Fibroblast of lung (primary cell): ENCODE data around the gene GLUL. TPM values are rescaled to one million over a fixed set of nuclear protein-coding genes. Genes with fewer than 3 reads are reported as not detected.

Experiments used
- DNase-seq, 2 donors: peaks; one replicate each; pipeline versions ENCODE4 v3.0.0 to v3.0.0-alpha.2; 2010; ENCODE audit warnings: low read depth in 2 of 2
- H2AFZ ChIP-seq: 2 replicates; pipeline ENCODE4 v1.5.1; 2012; ENCODE audit warnings: low read length, control low read depth, inconsistent platforms
- H3K27ac ChIP-seq: 2 replicates; pipeline ENCODE4 v1.5.1; 2011; ENCODE audit warnings: low read length, control low read depth; ENCODE audit not compliant: insufficient read depth
- H3K27me3 ChIP-seq: 2 replicates; pipeline ENCODE4 v1.5.1; 2011; ENCODE audit warnings: mild to moderate bottlenecking, low read length; ENCODE audit not compliant: control insufficient read depth, insufficient read depth
- H3K36me3 ChIP-seq: 2 replicates; pipeline ENCODE4 v1.5.1; 2011; ENCODE audit warnings: low read length; ENCODE audit not compliant: control insufficient read depth, insufficient read depth
- H3K4me1 ChIP-seq: 2 replicates; pipeline ENCODE4 v1.5.1; 2011; ENCODE audit warnings: low read length; ENCODE audit not compliant: control insufficient read depth, insufficient read depth; ENCODE audit errors: extremely low read depth
- H3K4me2 ChIP-seq: 2 replicates; pipeline ENCODE4 v1.5.1; 2011; ENCODE audit warnings: low read length, control low read depth; ENCODE audit not compliant: insufficient read depth; ENCODE audit errors: extremely low read depth
- H3K4me3 ChIP-seq, 4 experiments: fragments of 200-600 bp in 1 of 4; sonication (generic) in 1 of 4; replicated peaks in 1 of 4; 2 replicates each; pipeline ENCODE4 v1.5.1; 2011 to 2016; ENCODE audit warnings: low read length in 4 of 4, low read depth in 3 of 4, mild to moderate bottlenecking in 3 of 4, control low read depth in 2 of 4, inconsistent platforms in 1 of 4, mixed read lengths in 1 of 4; ENCODE audit not compliant: insufficient read depth in 1 of 4; ENCODE audit errors: control extremely low read depth in 1 of 4
- H3K79me2 ChIP-seq: 2 replicates; pipeline ENCODE4 v1.5.1; 2012; ENCODE audit warnings: mild to moderate bottlenecking, low read length, inconsistent platforms; ENCODE audit not compliant: control insufficient read depth, insufficient read depth
- H3K9ac ChIP-seq: 2 replicates; pipeline ENCODE4 v1.5.1; 2011; ENCODE audit warnings: mild to moderate bottlenecking, low read length, control low read depth; ENCODE audit not compliant: insufficient read depth
- H3K9me3 ChIP-seq: 2 replicates; pipeline ENCODE4 v1.5.1; 2012; ENCODE audit warnings: low read depth, low read length; ENCODE audit not compliant: control insufficient read depth, insufficient read depth
- H4K20me1 ChIP-seq: 2 replicates; pipeline ENCODE4 v1.5.1; 2011; ENCODE audit warnings: low read length; ENCODE audit not compliant: control insufficient read depth, insufficient read depth; ENCODE audit errors: extremely low read depth
- CTCF ChIP-seq, 2 donors: IDR thresholded peaks in 1 of 2; conservative IDR thresholded peaks in 1 of 2; 1 replicate in 1 of 2; 2 replicates in 1 of 2; pipeline ENCODE4 v1.5.1; 2011 to 2012; ENCODE audit warnings: low read length in 2 of 2, control low read depth in 1 of 2, inconsistent platforms in 1 of 2, low read depth in 1 of 2, mild to moderate bottlenecking in 1 of 2
- EZH2 ChIP-seq: IDR thresholded peaks from 2 replicates; pipeline ENCODE4 v1.5.1; 2012; ENCODE audit warnings: low read length, control low read depth, mild to moderate bottlenecking; ENCODE audit errors: missing control alignments
- polyA plus RNA-seq, 2 donors: library from polyadenylated mRNA; depleted of rRNA in 1 of 2; stranded (reverse) in 1 of 2; unstranded in 1 of 2; fragments of >200 nt; gene quantifications; 2 replicates each; pipeline ENCODE4 v1.2.1, GENCODE V29; 2011 to 2012; ENCODE audit warnings: missing spikeins in 1 of 2
- total RNA-seq: library from RNA; depleted of rRNA; stranded (reverse); fragments of >200 nt; gene quantifications from 2 replicates; pipeline ENCODE4 v1.2.1, GENCODE V29; 2014

GLUL gene
- total and polyA plus RNA-seq, 2 donors (not counting 1 experiment from before 2014, with no cell fraction given): 187 to 523 TPM

GRCh38 chr1:182397653-182398393 lies 6.2 kb upstream of the GLUL start:
- Histone ChIP-seq H3K79me2 (no peaks in the 10 kb centered on the region), H3K9ac (no peak overlapping the region), H3K4me3 (no peak overlapping the region), H3K4me1 (no peaks in the 10 kb centered on the region), H3K36me3 (no peaks in the 10 kb centered on the region), H4K20me1 (no peaks in the 10 kb centered on the region), H3K27me3 (no peaks in the 10 kb centered on the region), H3K27ac (no peak overlapping the region), H2AFZ (no peak overlapping the region), H3K9me3 (no peaks in the 10 kb centered on the region), H3K4me2 (no peak overlapping the region)
- no peak for DNase-seq
- TF ChIP-seq EZH2 (no peak), CTCF (conservative IDR thresholded peaks at IDR 0.05 in 1 of 2, IDR thresholded peaks at IDR 0.05 in 1 of 2; ENCODE audit: low read depth in 1 of 2, low read length in 2 of 2) (no peak)

DNA sequence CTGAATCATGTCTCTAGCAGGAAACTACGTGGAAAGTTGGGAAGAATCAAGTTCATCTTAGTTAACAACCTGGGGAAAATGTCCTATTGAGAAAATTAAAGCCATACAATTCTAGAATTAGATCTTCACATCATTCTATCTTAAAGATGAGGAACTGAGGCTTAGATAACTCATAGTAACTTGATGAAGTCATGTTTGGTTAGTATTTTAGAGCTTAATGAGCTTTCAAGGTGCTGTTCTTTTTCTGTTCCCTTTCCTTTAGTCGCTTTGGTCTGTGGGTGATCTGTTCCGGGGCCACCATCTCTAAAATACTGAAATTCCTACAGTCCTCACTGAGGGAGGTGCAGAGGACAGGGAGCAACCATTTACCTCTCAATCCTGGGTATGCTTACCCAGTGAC lies 4.3 kb upstream of the GLUL start:
- Histone ChIP-seq H3K27me3 (no peaks in the 10 kb centered on the region), H3K79me2 (peaks cover 3% of the 10 kb centered on the region), H3K4me3 (no peak overlapping the region), H3K4me1 (peaks cover 4% of the 10 kb centered on the region), H3K27ac (no peak overlapping the region), H3K4me2 (no peak overlapping the region), H3K36me3 (no peaks in the 10 kb centered on the region), H3K9ac (no peak overlapping the region), H2AFZ (no peak overlapping the region), H3K9me3 (no peaks in the 10 kb centered on the region), H4K20me1 (no peaks in the 10 kb centered on the region)
- TF ChIP-seq EZH2 (no peak), CTCF (conservative IDR thresholded peaks at IDR 0.05 in 1 of 2, IDR thresholded peaks at IDR 0.05 in 1 of 2; ENCODE audit: low read depth in 1 of 2, low read length in 2 of 2) (no peak)
- DNase-seq: no peak

DNA sequence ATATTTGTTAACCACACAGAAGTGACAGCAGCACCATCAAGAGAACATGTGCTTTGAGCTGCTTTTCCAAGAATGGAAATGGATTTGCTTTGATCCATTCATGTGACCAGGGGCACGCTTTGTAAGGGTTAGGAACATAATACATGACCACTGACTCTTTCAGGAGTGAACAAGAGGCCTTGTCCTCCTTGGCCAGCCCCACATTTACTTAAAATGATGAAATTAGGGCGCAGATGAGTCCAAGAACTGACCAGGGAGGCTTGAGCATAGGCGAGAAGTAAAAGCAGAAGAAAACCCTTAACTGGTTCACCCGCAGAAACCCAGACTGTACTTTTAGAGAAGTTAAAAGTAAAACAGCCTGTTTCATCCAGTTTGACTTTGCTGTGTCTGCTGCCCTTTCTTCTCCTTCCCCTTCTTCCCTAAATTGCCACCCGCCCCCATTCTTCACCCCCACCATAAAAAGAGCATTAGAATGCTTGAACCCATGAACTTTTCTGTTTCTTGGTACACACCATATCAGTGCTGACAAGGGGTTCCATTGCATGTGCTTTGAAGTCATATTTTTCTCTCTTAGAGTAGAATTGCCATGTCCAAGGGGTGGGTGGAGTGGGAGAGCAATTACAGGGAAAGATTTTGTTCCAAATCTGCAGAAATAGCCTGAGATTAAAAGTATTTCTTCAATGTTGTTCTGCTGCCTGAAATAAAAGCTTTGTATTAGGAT lies 2.6 kb upstream of the GLUL start:
- Histone ChIP-seq H3K9me3 (no peaks in the 10 kb centered on the region), H3K4me2 (no peak overlapping the region), H3K27ac (no peak overlapping the region), H3K36me3 (no peaks in the 10 kb centered on the region), H3K4me3 (no peak overlapping the region), H3K4me1 (peaks cover 4% of the 10 kb centered on the region), H3K9ac (no peak overlapping the region), H4K20me1 (peaks cover 1% of the 10 kb centered on the region), H3K27me3 (no peaks in the 10 kb centered on the region), H2AFZ (no peak overlapping the region), H3K79me2 (peaks cover 20% of the 10 kb centered on the region)
- DNase-seq: no peak
- TF ChIP-seq EZH2 (no peak), CTCF (conservative IDR thresholded peaks at IDR 0.05 in 1 of 2, IDR thresholded peaks at IDR 0.05 in 1 of 2; ENCODE audit: low read depth in 1 of 2, low read length in 2 of 2) (no peak)
